ENCODE measurements around the gene FLT4.
A peak's percentile ranks its signal among the peaks of the same experiment; 100 is the strongest.

Gene FLT4

DNA sequence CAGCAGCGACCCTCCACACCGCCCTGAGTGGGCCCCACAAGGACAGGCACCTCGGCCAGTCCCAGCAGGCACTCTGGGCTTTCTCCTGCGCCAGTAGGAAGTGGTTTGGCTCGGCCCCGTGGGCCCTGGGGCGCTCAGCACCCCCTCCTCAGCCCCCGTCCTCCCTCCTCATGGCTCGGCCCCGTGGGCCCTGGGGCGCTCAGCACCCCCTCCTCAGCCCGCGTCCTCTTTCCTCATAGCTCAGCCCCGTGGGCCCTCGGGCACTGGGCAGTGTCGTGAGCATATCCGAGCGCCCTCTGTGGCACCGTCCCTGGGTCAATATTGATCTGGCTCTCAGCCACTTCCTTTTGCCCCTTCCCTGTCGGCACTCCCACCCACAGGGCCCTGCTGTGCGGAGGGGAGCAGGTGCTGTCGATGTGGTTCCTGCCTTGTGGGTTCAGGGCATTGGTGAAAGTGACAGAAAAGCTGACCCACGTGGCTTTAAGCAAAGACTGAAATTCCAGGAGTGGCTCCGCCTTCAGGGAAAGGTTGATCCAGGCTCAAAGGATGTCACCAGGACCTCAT lies 52.6 kb downstream of the FLT4 start:
- TF ChIP-seq, protein P1, sequence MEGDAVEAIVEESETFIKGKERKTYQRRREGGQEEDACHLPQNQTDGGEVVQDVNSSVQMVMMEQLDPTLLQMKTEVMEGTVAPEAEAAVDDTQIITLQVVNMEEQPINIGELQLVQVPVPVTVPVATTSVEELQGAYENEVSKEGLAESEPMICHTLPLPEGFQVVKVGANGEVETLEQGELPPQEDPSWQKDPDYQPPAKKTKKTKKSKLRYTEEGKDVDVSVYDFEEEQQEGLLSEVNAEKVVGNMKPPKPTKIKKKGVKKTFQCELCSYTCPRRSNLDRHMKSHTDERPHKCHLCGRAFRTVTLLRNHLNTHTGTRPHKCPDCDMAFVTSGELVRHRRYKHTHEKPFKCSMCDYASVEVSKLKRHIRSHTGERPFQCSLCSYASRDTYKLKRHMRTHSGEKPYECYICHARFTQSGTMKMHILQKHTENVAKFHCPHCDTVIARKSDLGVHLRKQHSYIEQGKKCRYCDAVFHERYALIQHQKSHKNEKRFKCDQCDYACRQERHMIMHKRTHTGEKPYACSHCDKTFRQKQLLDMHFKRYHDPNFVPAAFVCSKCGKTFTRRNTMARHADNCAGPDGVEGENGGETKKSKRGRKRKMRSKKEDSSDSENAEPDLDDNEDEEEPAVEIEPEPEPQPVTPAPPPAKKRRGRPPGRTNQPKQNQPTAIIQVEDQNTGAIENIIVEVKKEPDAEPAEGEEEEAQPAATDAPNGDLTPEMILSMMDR (IDR thresholded peaks at IDR 0.05; ENCODE audit: control extremely low read depth, extremely low read depth, low read depth, missing control alignments) = no peak
- CTCF ChIA-PET = interaction anchor here (2.3 kb wide), 1 partner anchor 10 kb away, joined by 8 read pairs; no protein-coding TSS in a partner anchor
- no peak for DNase-seq (ENCODE audit: extremely low spot score)
- POLR2A ChIA-PET = no interaction called here

GRCh38 chr5:180596115-180596667 lies 53.2 kb downstream of the FLT4 start:
- TF ChIP-seq, protein P1 (IDR thresholded peaks at IDR 0.05; ENCODE audit: control extremely low read depth, extremely low read depth, low read depth, missing control alignments) = no peak
- DNase-seq (ENCODE audit: extremely low spot score) = no peak
- ChIA-PET CTCF (interaction anchor here (1.0 to 2.3 kb wide), 2 partner anchors 9 to 10 kb away, joined by 3 to 8 read pairs; no protein-coding TSS in a partner anchor), POLR2A (interaction anchor here (0.6 kb wide), 1 partner anchor 151 kb away, joined by 3 read pairs; no protein-coding TSS in a partner anchor)

GRCh38 chr5:180595381-180596114 lies 53.9 kb downstream of the FLT4 start:
- POLR2A ChIA-PET = interaction anchor here (0.6 kb wide), 1 partner anchor 152 kb away, joined by 3 read pairs; no protein-coding TSS in a partner anchor
- TF ChIP-seq, protein P1 (IDR thresholded peaks at IDR 0.05; ENCODE audit: control extremely low read depth, extremely low read depth, low read depth, missing control alignments) = no peak
- CTCF ChIA-PET = interaction anchor here (1.0 to 2.3 kb wide), 2 partner anchors 10 to 11 kb away, joined by 3 to 8 read pairs; no protein-coding TSS in a partner anchor
- DNase-seq (ENCODE audit: extremely low spot score) = peak; percentile 11

- TF ChIP-seq, protein P1 (IDR thresholded peaks at IDR 0.05; ENCODE audit: control extremely low read depth, extremely low read depth, low read depth, missing control alignments) = no peak
- ChIA-PET CTCF (no interaction called here), POLR2A (no interaction called here)
- no peak for DNase-seq (ENCODE audit: extremely low spot score)
These were observed 54.4 kb downstream of the FLT4 start for GRCh38 chr5:180595046-180595379.

- ChIA-PET POLR2A (no interaction called here), CTCF (no interaction called here)
- DNase-seq (ENCODE audit: extremely low spot score) = no peak
- TF ChIP-seq, protein P1 (IDR thresholded peaks at IDR 0.05; ENCODE audit: control extremely low read depth, extremely low read depth, low read depth, missing control alignments) = no peak
These were observed 54.9 kb downstream of the FLT4 start for GRCh38 chr5:180594311-180595045.

- ChIA-PET POLR2A (no interaction called here), CTCF (no interaction called here)
- TF ChIP-seq, protein P1 (IDR thresholded peaks at IDR 0.05; ENCODE audit: control extremely low read depth, extremely low read depth, low read depth, missing control alignments) = no peak
- DNase-seq (ENCODE audit: extremely low spot score) = no peak
These were observed 55.8 kb downstream of the FLT4 start for GRCh38 chr5:180593446-180594206.

Data from GM10248 (cell line).